Measurements from ENCODE around the gene PACRG.

The PACRG gene

DNA sequence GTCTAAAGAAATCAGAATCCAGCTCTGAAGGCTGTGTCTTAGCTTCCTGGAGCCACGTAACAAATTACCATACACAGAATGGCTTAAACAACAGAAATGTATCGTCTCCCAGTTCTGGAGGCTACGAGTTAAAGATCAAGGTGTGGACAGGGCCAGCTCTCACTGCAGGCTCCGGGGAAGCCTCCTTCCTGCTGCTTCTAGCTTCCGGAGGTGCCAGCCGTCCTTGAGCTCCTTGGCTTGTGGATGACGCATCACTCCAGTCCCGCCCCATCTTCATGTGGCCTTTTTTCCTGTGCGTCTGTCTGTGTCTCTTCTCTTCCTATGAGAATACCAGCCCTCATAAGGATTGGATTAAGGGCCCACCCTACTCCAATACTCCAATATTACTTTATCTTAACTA lies 367.6 kb downstream of the PACRG start:
- DNase-seq = no peak

- DNase-seq = no peak
These were observed 371.2 kb downstream of the PACRG start for GRCh38 chr6:163098827-163099479.

GRCh38 chr6:163099621-163100171 lies 371.9 kb downstream of the PACRG start:
- no peak for DNase-seq

GRCh38 chr6:163100259-163100658 lies 372.5 kb downstream of the PACRG start:
- no peak for DNase-seq

DNA sequence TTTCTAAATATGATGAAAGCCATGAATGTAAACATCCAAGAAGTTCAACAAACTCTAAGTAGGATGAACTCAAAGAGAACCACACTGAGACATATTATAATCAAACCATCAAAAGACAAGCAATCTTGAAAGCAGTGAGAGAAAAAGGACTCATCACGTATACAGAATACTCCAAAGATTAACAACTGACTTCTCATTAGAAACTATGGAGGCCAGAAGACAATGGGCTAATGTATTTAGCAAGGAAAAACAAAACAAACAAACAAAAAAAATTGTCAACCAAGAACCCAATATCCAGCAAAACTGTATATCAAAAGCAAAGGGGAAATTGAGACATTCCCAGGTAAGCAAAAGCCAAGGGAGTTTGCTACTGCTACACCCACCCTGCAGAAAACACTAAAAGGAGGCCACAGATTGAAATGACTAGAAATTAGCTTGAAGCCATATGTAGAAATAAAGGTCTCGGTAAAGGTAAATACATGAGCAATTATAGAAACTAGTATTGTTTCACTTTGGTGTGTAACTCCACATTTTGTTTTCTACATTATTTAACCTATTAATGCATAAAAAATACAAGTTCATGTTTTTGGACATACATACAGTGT lies 385.7 kb downstream of the PACRG start:
- no peak for DNase-seq

DNA sequence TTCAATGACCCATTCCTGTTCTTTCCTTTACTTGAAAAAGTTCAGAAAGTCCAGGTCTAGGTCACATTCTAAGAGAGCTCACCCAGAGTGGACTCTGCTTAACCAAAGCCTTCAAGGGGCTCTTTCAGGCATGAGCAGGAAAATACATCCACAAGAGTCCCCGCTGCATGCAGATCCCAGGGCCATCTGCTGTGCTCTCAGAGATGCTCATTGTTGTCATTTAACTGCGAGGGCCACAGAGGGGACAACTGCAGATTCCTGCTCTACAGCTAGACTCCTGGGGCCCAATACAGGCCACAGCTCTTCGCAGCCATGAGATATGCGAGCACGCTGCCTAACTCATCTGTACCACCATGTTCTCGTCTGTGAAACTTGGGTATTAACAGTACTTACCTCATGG lies 391.2 kb downstream of the PACRG start:
- no peak for DNase-seq

DNA sequence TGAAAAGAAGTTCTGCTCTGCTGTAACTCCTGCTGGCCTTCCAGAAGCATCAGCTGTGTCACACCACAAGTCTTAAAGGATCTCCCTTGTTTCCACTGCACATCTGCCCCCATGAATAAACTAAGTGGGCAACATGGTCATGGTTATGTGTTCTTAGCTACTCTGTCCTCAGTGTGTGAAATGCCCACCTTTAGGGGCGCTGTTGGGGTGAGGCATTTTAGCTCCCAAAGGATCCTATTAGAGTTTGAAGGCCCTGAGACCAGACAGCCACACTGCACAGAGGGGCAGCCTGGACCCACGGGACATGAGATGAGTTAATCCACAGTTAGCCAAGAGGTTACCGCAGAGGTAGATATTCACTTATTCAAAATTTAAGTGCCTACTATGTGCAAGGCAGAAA lies 392.4 kb downstream of the PACRG start:
- DNase-seq = no peak

- no peak for DNase-seq
These were observed 393.5 kb downstream of the PACRG start for GRCh38 chr6:163121270-163121669.

DNA sequence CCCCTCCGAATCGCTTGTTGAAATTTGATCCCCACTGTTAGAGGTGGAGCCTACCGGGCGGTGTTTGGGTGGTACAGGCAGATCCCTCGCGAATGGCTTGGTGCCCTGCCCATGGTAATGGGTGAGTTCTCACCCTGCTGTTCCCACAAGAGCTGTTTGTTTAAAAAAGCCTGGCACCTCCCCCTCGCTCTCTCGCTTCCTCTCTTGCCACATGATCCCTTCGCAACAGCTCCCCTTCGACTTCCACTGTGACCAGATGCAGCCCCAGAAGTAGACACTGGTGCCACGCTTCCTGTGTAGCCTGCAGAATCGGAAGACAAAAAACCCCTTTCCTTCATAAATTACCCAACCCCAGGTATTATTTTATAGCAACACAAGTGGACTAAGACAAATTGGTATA lies 394.6 kb downstream of the PACRG start:
- no peak for DNase-seq

DNA sequence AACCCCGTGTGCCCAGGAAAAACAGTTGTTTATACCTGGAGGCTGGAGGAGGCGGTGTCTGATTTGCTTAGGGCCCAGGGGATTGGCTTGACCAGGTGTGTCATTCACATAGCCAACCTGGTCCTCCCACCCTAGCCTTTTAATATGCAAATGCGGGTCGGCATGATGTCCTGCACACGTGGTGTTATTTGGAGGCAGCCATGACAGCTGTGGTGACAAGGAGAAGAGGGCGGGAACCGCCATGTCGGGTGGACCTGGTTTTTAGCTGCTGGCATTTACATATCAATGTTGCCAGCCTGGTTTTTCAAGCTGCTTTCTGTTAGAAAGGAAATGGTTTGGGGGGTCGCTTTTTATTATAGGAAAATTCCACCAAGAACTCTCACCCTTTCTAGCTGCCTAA lies 395.3 kb downstream of the PACRG start:
- DNase-seq = no peak

GRCh38 chr6:163126741-163127140 lies 399.0 kb downstream of the PACRG start:
- DNase-seq = no peak

GRCh38 chr6:163127587-163127986 lies 399.8 kb downstream of the PACRG start:
- DNase-seq = no peak

- no peak for DNase-seq
These were observed 400.6 kb downstream of the PACRG start for GRCh38 chr6:163128324-163128723.

GRCh38 chr6:163132050-163132750 lies 404.4 kb downstream of the PACRG start:
- no peak for DNase-seq

GRCh38 chr6:163133017-163133416 lies 405.2 kb downstream of the PACRG start:
- DNase-seq = no peak

GRCh38 chr6:163133691-163134090 lies 405.9 kb downstream of the PACRG start:
- DNase-seq = no peak

DNA sequence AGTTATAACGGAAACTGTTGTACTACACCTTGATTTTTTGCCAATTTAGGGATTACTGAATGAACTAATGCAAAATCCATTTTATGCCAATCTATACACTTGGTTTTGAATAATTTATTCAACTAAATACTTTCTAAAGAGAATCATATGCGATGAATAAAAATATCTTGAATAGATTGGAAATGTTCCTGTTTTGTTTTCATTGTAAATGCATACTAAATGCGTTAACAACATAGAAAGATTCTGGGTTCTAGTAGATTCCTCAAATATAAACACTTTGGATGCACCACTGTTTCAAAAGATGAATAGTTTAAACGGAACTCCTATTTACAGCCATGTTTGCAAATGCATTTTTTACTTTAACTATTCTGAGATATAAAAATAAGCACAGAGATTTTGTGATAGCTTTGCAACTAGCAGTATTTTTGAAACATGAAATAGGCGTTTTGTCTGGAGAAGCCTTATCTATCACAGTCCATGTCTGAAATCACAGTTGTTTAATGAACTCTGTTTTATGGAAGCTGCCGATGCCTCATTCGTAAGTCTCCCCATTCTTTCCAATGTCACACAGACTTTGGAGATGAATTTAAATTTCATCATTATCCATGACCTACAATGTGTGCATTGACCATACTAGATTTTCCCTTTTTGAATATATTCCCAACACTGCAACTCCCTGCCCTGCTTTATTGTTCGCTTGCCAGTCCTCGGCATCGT lies 409.1 kb downstream of the PACRG start:
- DNase-seq = no peak

GRCh38 chr6:163137398-163137881 lies 409.7 kb downstream of the PACRG start:
- no peak for DNase-seq

GRCh38 chr6:163146036-163146435 lies 418.3 kb downstream of the PACRG start:
- DNase-seq = no peak

DNA sequence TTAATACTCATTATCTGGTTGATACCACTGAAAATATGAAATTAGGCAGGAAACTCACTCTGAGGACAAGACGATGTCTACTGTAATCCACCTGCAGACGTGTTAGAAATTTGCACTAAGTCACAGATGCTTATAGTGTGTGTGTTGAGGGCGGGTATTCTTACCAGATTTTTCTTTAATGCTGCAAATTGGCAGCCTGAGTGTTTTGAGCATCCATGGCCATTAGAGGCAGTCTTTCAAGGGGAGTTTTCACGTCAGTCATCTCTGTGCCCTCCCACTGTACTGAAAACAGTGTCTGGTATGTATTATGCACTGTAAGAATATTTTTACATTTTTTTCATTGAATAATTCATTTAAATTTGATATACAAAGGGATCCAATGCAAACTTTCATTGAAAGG lies 420.2 kb downstream of the PACRG start:
- DNase-seq = no peak

- no peak for DNase-seq
These were observed 420.9 kb downstream of the PACRG start for GRCh38 chr6:163148451-163149278.

GRCh38 chr6:163149279-163149848 lies 421.6 kb downstream of the PACRG start:
- DNase-seq = no peak
